HepG2 (cell line): ENCODE data around the gene SPTSSA. TPM values are rescaled to one million over a fixed set of nuclear protein-coding genes. Genes with fewer than 3 reads are reported as not detected.

ENCODE experiments used
- ATAC-seq: fragments of 200-7000 bp; cut with Tn5 transposase; 3 replicates; pipeline ENCODE4 v1.9.1; 2020; ENCODE audit warnings: mild to moderate bottlenecking, moderate library complexity
- BruUV-seq: library from RNA; stranded (reverse); fragments of 400-500 nt; replicated peaks from 2 replicates; lab custom pipeline; 2021; lab: Mats Ljungman, UMichigan
- CTCF ChIA-PET: fragments of 300-600 bp; formaldehyde crosslinking; extraction: SDS; loops from one replicate; lab custom pipeline; 2021; ENCODE audit warnings: low total read pairs, inconsistent platforms, low intra/inter-chr PET ratio; lab: Yijun Ruan, JAX
- POLR2A ChIA-PET: fragments of 350-600 bp; sonication (Branson Sonifier 250); formaldehyde crosslinking; loops from one replicate; lab custom pipeline; 2020; ENCODE audit warnings: antibody characterized with exemption, inconsistent platforms; lab: Yijun Ruan, JAX
- DNase-seq: peaks from one replicate; pipeline ENCODE4 v3.0.0-alpha.2; 2015; ENCODE audit warnings: low spot score
- FAIRE-seq: peaks from 3 replicates; lab custom pipeline; 2011; peaks lifted over from hg19 to GRCh38; lab: Jason Lieb, UNC
- H2AFZ ChIP-seq: one replicate; pipeline ENCODE4 v1.6.1; 2011; ENCODE audit warnings: low read length, inconsistent platforms
- H3K27ac ChIP-seq: fragments of 300-600 bp; 3 replicates; pipeline ENCODE4 v1.8.0; 2011; ENCODE audit warnings: mixed run types, mild to moderate bottlenecking, mixed read lengths, low read length, inconsistent platforms; ENCODE audit not compliant: insufficient read depth; ENCODE audit errors: extremely low read length
- H3K27me3 ChIP-seq, 2 experiments: fragments of 200-600 bp in 1 of 2; 2 replicates in 1 of 2; 3 replicates in 1 of 2; pipeline versions ENCODE4 v1.6.0 to v1.8.0; 2011; ENCODE audit warnings: low read length in 2 of 2, mild to moderate bottlenecking in 2 of 2, moderate library complexity in 2 of 2, inconsistent platforms in 1 of 2; ENCODE audit not compliant: insufficient read depth in 2 of 2, control insufficient read depth in 1 of 2
- H3K36me3 ChIP-seq, 2 experiments: fragments of 200-600 bp in 1 of 2; replicated peaks in 1 of 2; 2 replicates in 1 of 2; 3 replicates in 1 of 2; pipeline versions ENCODE4 v1.5.1 to v1.8.0; 2011; ENCODE audit warnings: low read length in 2 of 2, inconsistent platforms in 1 of 2; ENCODE audit not compliant: insufficient read depth in 2 of 2, control insufficient read depth in 1 of 2
- H3K4me1 ChIP-seq: 2 replicates; pipeline ENCODE4 v1.5.1; 2012; ENCODE audit warnings: low read length, inconsistent platforms; ENCODE audit not compliant: insufficient read depth
- H3K4me2 ChIP-seq: 2 replicates; pipeline ENCODE4 v1.6.0; 2011; ENCODE audit warnings: low read depth, low read length, inconsistent platforms
- H3K4me3 ChIP-seq, 3 experiments: fragments of 200-600 bp in 1 of 3; sonication (generic), shearing (Covaris generic) in 1 of 3; replicated peaks in 1 of 3; 2 replicates each; pipeline ENCODE4 v1.5.1; 2011 to 2016; ENCODE audit warnings: low read length in 3 of 3, inconsistent platforms in 2 of 3, low read depth in 2 of 3, mild to moderate bottlenecking in 2 of 3, control low read depth in 1 of 3, mixed read lengths in 1 of 3; ENCODE audit not compliant: insufficient read depth in 1 of 3
- H3K79me2 ChIP-seq: one replicate; pipeline ENCODE4 v1.6.1; 2011; ENCODE audit warnings: low read length, inconsistent platforms; ENCODE audit not compliant: insufficient read depth
- H3K9ac ChIP-seq: 2 replicates; pipeline ENCODE4 v1.6.0; 2011; ENCODE audit warnings: mild to moderate bottlenecking, low read depth, low read length, inconsistent platforms; ENCODE audit not compliant: insufficient read depth
- H3K9me3 ChIP-seq: 2 replicates; pipeline ENCODE4 v1.5.1; 2012; ENCODE audit warnings: mild to moderate bottlenecking, low read length
- H4K20me1 ChIP-seq: 2 replicates; pipeline ENCODE4 v1.6.0; 2011; ENCODE audit warnings: inconsistent platforms, mild to moderate bottlenecking, low read length, moderate library complexity; ENCODE audit not compliant: insufficient read depth
- PRDM15 ChIP-seq: sonication (generic); formaldehyde crosslinking; IDR thresholded peaks from 2 replicates; pipeline ENCODE4 v1.4.0; 2020; ENCODE audit warnings: missing genetic modification reagents
- ZFP62 ChIP-seq: sonication (generic); formaldehyde crosslinking; IDR thresholded peaks from 2 replicates; pipeline ENCODE4 v1.4.0; 2020; ENCODE audit warnings: missing genetic modification reagents
- ZNF766 ChIP-seq: sonication (generic); formaldehyde crosslinking; IDR thresholded peaks from 2 replicates; pipeline ENCODE4 v1.5.0; 2020; ENCODE audit warnings: missing genetic modification reagents, borderline replicate concordance
- WGBS: methylation state at CpG from one replicate; pipeline ENCODE4 v1.1.6; 2017; ENCODE audit warnings: low lambda C conversion rate; 5-methylcytosine and 5-hydroxymethylcytosine counted together
- in situ Hi-C: cut with HindIII; loops from 2 replicates; pipeline ENCODE4 v1.10.0; 2017; ENCODE audit warnings: low pct_unique_long_range_greater_than_20kb; ENCODE audit not compliant: extremely low pct_ligation_motif_present
- intact Hi-C: fragments of 100-400 bp; cut with micrococcal nuclease; formaldehyde crosslinking; loops from one replicate; pipeline ENCODE4 v1.10.0; 2022; ENCODE audit not compliant: unreplicated experiment
- polyA plus RNA-seq, 8 experiments: library from polyadenylated mRNA; depleted of rRNA in 3 of 8; stranded (reverse) in 7 of 8; unstranded in 1 of 8; fragments of >200 nt; fragmentation: Illumina TruSeq in 4 of 8; extraction: Trizol in 4 of 8; gene quantifications; 2 replicates each; pipeline versions ENCODE4 v1.2.1 to v1.2.3, GENCODE V29; 2011 to 2016; ENCODE audit warnings: low read depth in 4 of 8, missing spikeins in 1 of 8, mixed read lengths in 1 of 8; ENCODE audit not compliant: insufficient read depth in 1 of 8
- total RNA-seq, 5 experiments: library from RNA; depleted of rRNA; stranded (reverse); fragments of >200 nt; fragmentation: Illumina TruSeq; extraction: Trizol; gene quantifications; 2 replicates each; pipeline ENCODE4 v1.2.3, GENCODE V29; 2016; ENCODE audit warnings: low read depth in 1 of 5

The SPTSSA gene
- total and polyA plus RNA-seq, 2 of the 13 experiments (the other 11 are each of a cell fraction or from before 2014, with no cell fraction given) = 19.1 to 86.1 TPM

- TF ChIP-seq PRDM15 (CRISPR knock-in tag) = no peak
Observed at GRCh38 chr14:34484726-34485125, 22.7 kb upstream of the SPTSSA start (continued).

- Histone ChIP-seq H3K4me2 (no peak overlapping the region), H3K36me3 (no peaks in the 10 kb centered on the region), H2AFZ (no peak overlapping the region), H3K27me3 (no peaks in the 10 kb centered on the region), H3K79me2 (no peaks in the 10 kb centered on the region), H3K27ac (no peak overlapping the region), H4K20me1 (no peaks in the 10 kb centered on the region), H3K4me1 (0 out of 2 replicates have a peak, but pooled peaks cover 6% of the 10 kb centered on the region), H3K9me3 (no peaks in the 10 kb centered on the region), H3K4me3 (no peak overlapping the region), H3K9ac (no peak overlapping the region)
- ATAC-seq = no peak
- WGBS = 69% methylated on average over 2 of the region's 2 CpGs
- TF ChIP-seq ZFP62 (CRISPR knock-in tag) (no peak), ZNF766 (CRISPR knock-in tag) (0 out of 2 replicates have a peak, but pooled peaks have one; percentile 61)
- no TSS peak for BruUV-seq
- ChIA-PET POLR2A (interaction anchor here (1.2 kb wide), 1 partner anchor 12 kb away, joined by 3 read pairs; no protein-coding TSS in a partner anchor), CTCF (no interaction called here)
- in situ Hi-C loops (no loop called here), intact Hi-C loops (loop anchor here (10.0 kb wide), 1 partner anchor 1108 kb away; no protein-coding TSS in a partner anchor)
- no peak for FAIRE-seq
- no peak for DNase-seq
Observed at GRCh38 chr14:34482463-34482862, 20.4 kb upstream of the SPTSSA start.
